GM19468 (cell line): ENCODE data around the gene OPCML.
A peak's percentile ranks its signal among the peaks of the same experiment; 100 is the strongest.

Experiments used
- ATAC-seq: cut with Tn5 transposase; IDR thresholded peaks from one replicate; pipeline ENCODE4 v1.9.1; 2021; ENCODE audit warnings: mild to moderate bottlenecking, moderate library complexity, moderate number of reproducible peaks; ENCODE audit not compliant: unreplicated experiment; ENCODE audit errors: extremely low read depth

OPCML gene

GRCh38 chr11:133106417-133106816 is 425.9 kb downstream of the OPCML start:
- ATAC-seq = no peak

- ATAC-seq = no peak
Measured at GRCh38 chr11:133104009-133104744, 428.1 kb downstream of the OPCML start.

GRCh38 chr11:133096981-133097380 is 435.3 kb downstream of the OPCML start:
- no peak for ATAC-seq

GRCh38 chr11:133086518-133086917 is 445.8 kb downstream of the OPCML start:
- no peak for ATAC-seq

GRCh38 chr11:133082841-133083488 is 449.3 kb downstream of the OPCML start:
- ATAC-seq = peak; percentile 54

- ATAC-seq = no peak
Measured at GRCh38 chr11:133082453-133082781, 449.9 kb downstream of the OPCML start.

- no peak for ATAC-seq
Measured at GRCh38 chr11:133081730-133082452, 450.4 kb downstream of the OPCML start.

GRCh38 chr11:133081020-133081419 is 451.3 kb downstream of the OPCML start:
- no peak for ATAC-seq

GRCh38 chr11:133078591-133079404 is 453.5 kb downstream of the OPCML start:
- peak; percentile 38 for ATAC-seq

GRCh38 chr11:133078012-133078411 is 454.3 kb downstream of the OPCML start:
- no peak for ATAC-seq

GRCh38 chr11:133075351-133075750 is 456.9 kb downstream of the OPCML start:
- no peak for ATAC-seq

GRCh38 chr11:133072858-133073582 is 459.3 kb downstream of the OPCML start:
- ATAC-seq = no peak

- ATAC-seq = no peak
Measured at GRCh38 chr11:133072378-133072777, 459.9 kb downstream of the OPCML start.

- ATAC-seq = no peak
Measured at GRCh38 chr11:133070791-133071190, 461.5 kb downstream of the OPCML start.

- no peak for ATAC-seq
Measured at GRCh38 chr11:133070021-133070713, 462.1 kb downstream of the OPCML start.

- no peak for ATAC-seq
Measured at GRCh38 chr11:133065847-133066485, 466.3 kb downstream of the OPCML start.

- no peak for ATAC-seq
Measured at GRCh38 chr11:133064961-133065360, 467.3 kb downstream of the OPCML start.

GRCh38 chr11:133064152-133064877 is 468.0 kb downstream of the OPCML start:
- no peak for ATAC-seq
